A549 (cell line): Measurements from ENCODE around the gene UFD1. TPM values are rescaled to one million over a fixed set of nuclear protein-coding genes. Genes with fewer than 3 reads are reported as not detected.

ENCODE experiments used
- ATAC-seq, 2 experiments: fragments of 200-7000 bp in 1 of 2; fragments of >200 bp in 1 of 2; cut with Nextera tagmentation in 1 of 2; cut with Tn5 transposase in 1 of 2; 3 replicates each; pipeline versions ENCODE4 v1.8.0 to v1.9.1; 2018 to 2020; ENCODE audit warnings: mild to moderate bottlenecking in 1 of 2, moderate library complexity in 1 of 2
- CTCF ChIA-PET: fragments of 300-600 bp; sonication (Branson Sonifier 250); formaldehyde crosslinking; extraction: SDS; loops from one replicate; lab custom pipeline; 2021; ENCODE audit warnings: antibody characterized with exemption, inconsistent platforms; lab: Yijun Ruan, JAX
- POLR2A ChIA-PET: fragments of 350-600 bp; formaldehyde crosslinking; extraction: SDS; loops from one replicate; lab custom pipeline; 2021; ENCODE audit warnings: antibody characterized with exemption, inconsistent platforms; lab: Yijun Ruan, JAX
- DNase-seq, 2 experiments: peaks; one replicate each; pipeline versions ENCODE4 v3.0.0 to v3.0.0-alpha.2; 2011 to 2016; ENCODE audit warnings: low read depth in 1 of 2, low spot score in 1 of 2
- FAIRE-seq: peaks from 2 replicates; lab custom pipeline; 2011; peaks lifted over from hg19 to GRCh38; lab: Jason Lieb, UNC
- H3K27ac ChIP-seq, 2 experiments: fragments of >200 bp; sonication (Bioruptor Twin); formaldehyde crosslinking; 3 replicates each; pipeline ENCODE4 v1.5.1; 2016 to 2017
- H3K4me1 ChIP-seq: fragments of >200 bp; sonication (Bioruptor Twin); formaldehyde crosslinking; 3 replicates; pipeline ENCODE4 v1.6.1; 2016
- H3K4me2 ChIP-seq: fragments of >200 bp; sonication (Bioruptor Twin); formaldehyde crosslinking; 3 replicates; pipeline ENCODE4 v1.6.1; 2016
- H3K4me3 ChIP-seq: fragments of >200 bp; sonication (Bioruptor Twin); formaldehyde crosslinking; 3 replicates; pipeline ENCODE4 v1.5.1; 2016
- H3K9me3 ChIP-seq: fragments of >200 bp; sonication (Bioruptor Twin); formaldehyde crosslinking; 3 replicates; pipeline ENCODE4 v1.6.1; 2016
- ATOH8 ChIP-seq: fragments of 250-450 bp; sonication (Bioruptor Pico); IDR thresholded peaks from 2 replicates; pipeline ENCODE4 v1.5.0; 2020; ENCODE audit warnings: low read depth, mild to moderate bottlenecking, moderate library complexity
- CBX8 ChIP-seq: fragments of 200-600 bp; sonication (generic); IDR thresholded peaks from 2 replicates; pipeline ENCODE4 v1.6.1; 2016
- CHD2 ChIP-seq: fragments of 150-350 bp; IDR thresholded peaks from 2 replicates; pipeline ENCODE4 v1.6.1; 2014; ENCODE audit warnings: low read length; ENCODE audit not compliant: partially characterized antibody
- EP300 ChIP-seq, 2 experiments: fragments of >200 bp; sonication (Bioruptor Twin); formaldehyde crosslinking; IDR thresholded peaks; 2 replicates in 1 of 2; 3 replicates in 1 of 2; pipeline ENCODE4 v1.6.1; 2016 to 2017
- FOSB ChIP-seq: fragments of 250-450 bp; sonication (Bioruptor Pico); IDR thresholded peaks from 2 replicates; pipeline ENCODE4 v1.5.0; 2020; ENCODE audit warnings: mild to moderate bottlenecking, moderate library complexity
- FOXS1 ChIP-seq: fragments of 250-450 bp; sonication (Bioruptor Pico); IDR thresholded peaks from 2 replicates; pipeline ENCODE4 v1.5.0; 2020; ENCODE audit warnings: mild to moderate bottlenecking, moderate library complexity
- GATA3 ChIP-seq: IDR thresholded peaks from 2 replicates; pipeline ENCODE4 v1.6.1; 2012; ENCODE audit warnings: borderline replicate concordance
- HMGXB4 ChIP-seq: fragments of 250-450 bp; sonication (Bioruptor Pico); IDR thresholded peaks from 2 replicates; pipeline ENCODE4 v1.5.0; 2021; ENCODE audit warnings: mild to moderate bottlenecking, moderate library complexity, borderline replicate concordance
- HOXB13 ChIP-seq: fragments of 250-450 bp; sonication (Bioruptor Pico); IDR thresholded peaks from 2 replicates; pipeline ENCODE4 v1.5.0; 2020; ENCODE audit warnings: low read depth, mild to moderate bottlenecking, moderate library complexity
- HOXB5 ChIP-seq: fragments of 250-450 bp; sonication (Bioruptor Pico); IDR thresholded peaks from 2 replicates; pipeline ENCODE4 v1.5.0; 2020; ENCODE audit warnings: mild to moderate bottlenecking, moderate library complexity
- JUN ChIP-seq, 2 experiments: fragments of >200 bp; sonication (Bioruptor Twin); formaldehyde crosslinking; IDR thresholded peaks; 2 replicates in 1 of 2; 3 replicates in 1 of 2; pipeline ENCODE4 v1.6.1; 2016 to 2017
- JUNB ChIP-seq: fragments of >200 bp; sonication (Bioruptor Twin); formaldehyde crosslinking; IDR thresholded peaks from 2 replicates; pipeline ENCODE4 v1.6.1; 2016
- MAX ChIP-seq: IDR thresholded peaks from 2 replicates; pipeline ENCODE4 v1.6.1; 2012
- PHF8 ChIP-seq: fragments of 200-600 bp; sonication (generic); IDR thresholded peaks from 2 replicates; pipeline ENCODE4 v1.6.1; 2016; ENCODE audit warnings: low read depth, mild to moderate bottlenecking, antibody characterized with exemption, moderate library complexity, borderline replicate concordance
- POLR2A ChIP-seq: IDR thresholded peaks from 2 replicates; pipeline ENCODE4 v1.6.1; 2012; ENCODE audit warnings: mild to moderate bottlenecking, low read length
- RARB ChIP-seq: fragments of 250-450 bp; sonication (Bioruptor Pico); IDR thresholded peaks from 2 replicates; pipeline ENCODE4 v1.8.0; 2021; ENCODE audit warnings: mild to moderate bottlenecking, moderate library complexity
- RCOR1 ChIP-seq: fragments of 150-350 bp; IDR thresholded peaks from 2 replicates; pipeline ENCODE4 v1.6.1; 2014; ENCODE audit warnings: antibody characterized with exemption, low read length, low read depth
- RNF2 ChIP-seq: fragments of 200-600 bp; sonication (generic); IDR thresholded peaks from 2 replicates; pipeline ENCODE4 v1.6.1; 2016; ENCODE audit warnings: low read depth, mild to moderate bottlenecking, antibody characterized with exemption, moderate library complexity, borderline replicate concordance
- SMC3 ChIP-seq: fragments of >200 bp; sonication (Bioruptor Twin); formaldehyde crosslinking; IDR thresholded peaks from 3 replicates; pipeline ENCODE4 v1.6.1; 2018; ENCODE audit warnings: inconsistent platforms
- SREBF2 ChIP-seq: fragments of 450-650 bp; IDR thresholded peaks from 2 replicates; pipeline ENCODE4 v1.6.1; 2014; ENCODE audit warnings: mild to moderate bottlenecking, moderate library complexity
- ZFP36 ChIP-seq: fragments of 450-650 bp; IDR thresholded peaks from 2 replicates; pipeline ENCODE4 v1.6.1; 2014; ENCODE audit warnings: borderline replicate concordance; ENCODE audit not compliant: partially characterized antibody
- ZNF302 ChIP-seq: fragments of 250-450 bp; sonication (Bioruptor Pico); IDR thresholded peaks from 2 replicates; pipeline ENCODE4 v1.9.0; 2021; ENCODE audit warnings: inconsistent platforms, mild to moderate bottlenecking, moderate library complexity
- WGBS: methylation state at CpG from one replicate; pipeline ENCODE4 v1.1.6; 2017; ENCODE audit errors: missing lambda C conversion rate; 5-methylcytosine and 5-hydroxymethylcytosine counted together
- polyA plus RNA-seq, 4 experiments: library from polyadenylated mRNA; depleted of rRNA in 3 of 4; stranded (reverse); fragments of >200 nt; fragmentation: RNase III in 1 of 4; extraction: RNeasy Plus Mini Kit Qiagen cat#74134 plus additional on column Dnase treatment in 1 of 4; gene quantifications; 2 replicates in 3 of 4; 3 replicates in 1 of 4; pipeline ENCODE4 v1.2.3, GENCODE V29; 2011 to 2017
- TF ChIP-seq, protein P1 (sequence below): IDR thresholded peaks from 2 replicates; pipeline ENCODE4 v1.6.1; 2012; ENCODE audit warnings: low read depth, borderline replicate concordance
- TF ChIP-seq, protein P2 (sequence below): IDR thresholded peaks from 2 replicates; pipeline ENCODE4 v1.6.1; 2012
- TF ChIP-seq, protein P3 (sequence below): fragments of >200 bp; sonication (Bioruptor Twin); formaldehyde crosslinking; IDR thresholded peaks from 3 replicates; pipeline ENCODE4 v1.5.1; 2016

UFD1 gene
- polyA plus RNA-seq, 2 of the 4 experiments (the other 2 are of a cell fraction): 95.4 to 96.1 TPM

GRCh38 chr22:19405133-19405532 lies 73.9 kb downstream of the UFD1 start:
- ATAC-seq (no peak), DNase-seq (no peak), FAIRE-seq (no peak)
- Histone ChIP-seq H3K27ac (no peak overlapping the region), H3K4me3 (no peak overlapping the region), H3K9me3 (no peaks in the 10 kb centered on the region), H3K4me2 (no peak overlapping the region), H3K4me1 (no peaks in the 10 kb centered on the region)
- TF ChIP-seq ATOH8 (CRISPR knock-in tag) (no peak), JUNB (no peak), HMGXB4 (CRISPR knock-in tag) (no peak), PHF8 (no peak), CHD2 (no peak)
- TF ChIP-seq, protein P1, sequence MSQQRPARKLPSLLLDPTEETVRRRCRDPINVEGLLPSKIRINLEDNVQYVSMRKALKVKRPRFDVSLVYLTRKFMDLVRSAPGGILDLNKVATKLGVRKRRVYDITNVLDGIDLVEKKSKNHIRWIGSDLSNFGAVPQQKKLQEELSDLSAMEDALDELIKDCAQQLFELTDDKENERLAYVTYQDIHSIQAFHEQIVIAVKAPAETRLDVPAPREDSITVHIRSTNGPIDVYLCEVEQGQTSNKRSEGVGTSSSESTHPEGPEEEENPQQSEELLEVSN: no peak
- ChIA-PET CTCF (interaction anchor here (0.9 kb wide), 1 partner anchor 225 kb away, joined by 3 read pairs; no protein-coding TSS in a partner anchor), POLR2A (no interaction called here)
- 92% methylated on average over 4 of the region's 4 CpGs for WGBS

GRCh38 chr22:19404676-19405075 lies 74.3 kb downstream of the UFD1 start:
- WGBS: 100% methylated on average over 2 of the region's 3 CpGs
- TF ChIP-seq JUN (IDR thresholded peaks at IDR 0.05) (no peak), RCOR1 (no peak), EP300 (IDR thresholded peaks at IDR 0.05) (no peak), ZNF302 (CRISPR knock-in tag) (no peak), ZFP36 (no peak), CBX8 (no peak), RNF2 (no peak), POLR2A (no peak), FOXS1 (no peak), HOXB5 (CRISPR knock-in tag) (no peak), MAX (no peak), HOXB13 (CRISPR knock-in tag) (no peak), GATA3 (no peak), SREBF2 (no peak), FOSB (CRISPR knock-in tag) (no peak), SMC3 (no peak), CHD2 (no peak), RARB (no peak)
- TF ChIP-seq, protein P2, sequence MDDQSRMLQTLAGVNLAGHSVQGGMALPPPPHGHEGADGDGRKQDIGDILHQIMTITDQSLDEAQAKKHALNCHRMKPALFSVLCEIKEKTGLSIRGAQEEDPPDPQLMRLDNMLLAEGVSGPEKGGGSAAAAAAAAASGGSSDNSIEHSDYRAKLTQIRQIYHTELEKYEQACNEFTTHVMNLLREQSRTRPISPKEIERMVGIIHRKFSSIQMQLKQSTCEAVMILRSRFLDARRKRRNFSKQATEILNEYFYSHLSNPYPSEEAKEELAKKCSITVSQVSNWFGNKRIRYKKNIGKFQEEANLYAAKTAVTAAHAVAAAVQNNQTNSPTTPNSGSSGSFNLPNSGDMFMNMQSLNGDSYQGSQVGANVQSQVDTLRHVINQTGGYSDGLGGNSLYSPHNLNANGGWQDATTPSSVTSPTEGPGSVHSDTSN: no peak
- TF ChIP-seq, protein P3, sequence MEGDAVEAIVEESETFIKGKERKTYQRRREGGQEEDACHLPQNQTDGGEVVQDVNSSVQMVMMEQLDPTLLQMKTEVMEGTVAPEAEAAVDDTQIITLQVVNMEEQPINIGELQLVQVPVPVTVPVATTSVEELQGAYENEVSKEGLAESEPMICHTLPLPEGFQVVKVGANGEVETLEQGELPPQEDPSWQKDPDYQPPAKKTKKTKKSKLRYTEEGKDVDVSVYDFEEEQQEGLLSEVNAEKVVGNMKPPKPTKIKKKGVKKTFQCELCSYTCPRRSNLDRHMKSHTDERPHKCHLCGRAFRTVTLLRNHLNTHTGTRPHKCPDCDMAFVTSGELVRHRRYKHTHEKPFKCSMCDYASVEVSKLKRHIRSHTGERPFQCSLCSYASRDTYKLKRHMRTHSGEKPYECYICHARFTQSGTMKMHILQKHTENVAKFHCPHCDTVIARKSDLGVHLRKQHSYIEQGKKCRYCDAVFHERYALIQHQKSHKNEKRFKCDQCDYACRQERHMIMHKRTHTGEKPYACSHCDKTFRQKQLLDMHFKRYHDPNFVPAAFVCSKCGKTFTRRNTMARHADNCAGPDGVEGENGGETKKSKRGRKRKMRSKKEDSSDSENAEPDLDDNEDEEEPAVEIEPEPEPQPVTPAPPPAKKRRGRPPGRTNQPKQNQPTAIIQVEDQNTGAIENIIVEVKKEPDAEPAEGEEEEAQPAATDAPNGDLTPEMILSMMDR: no peak

More at GRCh38 chr22:19404676-19405075, 74.3 kb downstream of the UFD1 start:
- Histone ChIP-seq H3K4me3 (no peak overlapping the region), H3K27ac (no peak overlapping the region), H3K4me2 (no peak overlapping the region), H3K9me3 (no peaks in the 10 kb centered on the region), H3K4me1 (no peaks in the 10 kb centered on the region)
- FAIRE-seq (no peak), DNase-seq (no peak), ATAC-seq (no peak)
- ChIA-PET POLR2A (no interaction called here), CTCF (interaction anchor here (0.6 to 0.7 kb wide), 2 partner anchors 224 to 1798 kb away, joined by 3 read pairs; no protein-coding TSS in a partner anchor)
